RCC 7860 (cell line): Measurements from ENCODE around the gene MRPL43.

Source experiments
- DNase-seq: peaks from one replicate; pipeline ENCODE4 v3.0.0-alpha.2; 2015; ENCODE audit warnings: low spot score
- FAIRE-seq: peaks from 2 replicates; lab custom pipeline; 2012; peaks lifted over from hg19 to GRCh38; lab: Jason Lieb, UNC

Gene MRPL43

DNA sequence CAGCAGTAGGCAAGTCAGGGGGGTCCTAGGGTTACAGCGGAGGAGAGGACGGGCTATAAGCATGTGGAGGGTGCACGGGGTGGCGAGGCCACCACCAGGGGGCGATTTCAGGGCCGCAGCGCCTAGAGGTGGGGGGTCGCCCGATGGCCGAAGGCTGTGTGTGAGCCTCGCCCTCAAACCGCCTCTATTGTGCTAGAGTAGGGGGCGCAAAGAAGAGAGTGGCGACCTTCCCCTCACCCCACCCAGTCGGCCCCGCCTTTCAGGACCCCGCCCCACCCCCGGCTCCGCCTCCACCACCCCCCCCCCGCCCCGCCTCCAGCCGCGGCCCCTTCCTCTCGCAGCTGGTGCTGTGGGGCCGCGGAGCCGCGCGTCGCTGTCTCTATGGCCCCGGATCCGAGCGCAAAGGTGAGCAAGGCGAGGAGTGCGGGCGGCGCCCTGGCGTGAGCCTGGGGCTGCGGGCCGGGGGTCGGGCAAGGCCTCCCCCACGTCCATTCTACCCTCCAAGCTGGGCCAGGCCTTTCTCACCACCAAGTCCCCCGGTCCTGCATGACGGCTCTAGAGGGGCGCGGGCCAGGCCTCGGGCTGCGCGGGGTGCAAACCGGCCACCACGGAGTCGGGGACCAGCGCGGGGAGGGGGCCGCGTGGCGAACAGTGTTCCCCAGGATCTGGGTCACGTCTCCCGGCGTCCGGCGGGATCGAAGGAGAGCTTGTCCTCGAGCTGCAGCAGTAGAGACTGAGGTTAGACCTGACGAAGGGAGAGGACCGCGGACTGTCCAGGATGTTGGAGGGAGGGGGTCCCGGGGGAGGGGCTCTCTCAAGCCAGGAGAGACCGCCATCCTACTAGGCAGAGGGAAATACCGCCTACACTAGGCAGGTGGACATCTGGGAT is 17.9 kb downstream of the MRPL43 start, which contains the start of gene SEMA4G:
Gene SEMA4G, plus strand, starts transcription at position 318 of the 889 bp plus-strand sequence. CDS start 3,409 bp downstream, outside the sequence.
- FAIRE-seq, result no peak
- DNase-seq, result no peak

DNA sequence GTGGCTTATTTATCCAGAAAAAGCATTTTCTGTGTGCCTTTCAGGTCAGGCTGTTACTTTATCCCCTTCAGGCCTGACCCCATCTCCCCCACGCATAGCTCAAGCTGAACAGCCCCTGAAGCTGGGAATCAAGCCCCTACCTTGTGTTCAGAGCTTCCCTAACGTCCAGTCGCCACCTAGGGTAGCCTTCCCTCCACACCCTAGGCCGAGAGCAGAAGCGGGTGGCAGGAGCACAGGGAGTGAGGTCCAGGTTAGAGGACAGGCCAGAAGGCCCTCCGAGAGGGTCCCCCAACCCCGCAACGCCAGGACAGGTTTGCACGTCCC is 18.5 kb downstream of the MRPL43 start:
- no peak for DNase-seq
- no peak for FAIRE-seq

DNA sequence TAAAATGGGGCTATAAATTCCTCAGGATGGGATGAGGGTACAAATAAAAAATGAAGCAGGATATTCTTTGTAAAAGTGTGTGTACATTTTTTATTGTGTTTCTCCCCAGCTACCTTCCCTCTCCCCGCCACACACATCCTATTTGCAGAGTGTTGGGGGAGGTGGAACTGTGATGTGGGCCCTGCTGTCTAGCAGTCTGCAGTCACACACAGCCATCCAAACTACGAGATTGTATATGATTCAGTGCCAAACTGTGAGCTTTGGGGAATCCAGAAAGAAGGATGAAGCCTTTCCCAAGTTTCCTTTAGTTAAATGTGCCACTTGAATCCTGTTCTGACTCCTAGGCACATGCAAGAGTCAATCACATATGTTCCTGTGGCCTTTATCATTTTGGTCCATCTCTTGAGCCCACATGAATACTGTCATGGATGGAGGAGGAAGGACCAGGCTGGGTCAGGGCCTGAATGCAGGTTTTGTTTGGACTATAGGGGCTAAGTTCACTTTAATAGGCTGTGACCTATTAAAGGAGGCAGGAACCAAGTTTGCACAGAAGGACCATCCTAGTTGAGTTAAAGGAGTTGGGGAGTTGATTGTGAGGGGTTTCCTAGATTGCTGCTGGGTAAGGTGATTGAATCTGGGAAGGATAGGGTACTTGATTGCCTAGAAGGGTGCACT is 19.1 kb downstream of the MRPL43 start:
- no peak for DNase-seq
- FAIRE-seq, result no peak

DNA sequence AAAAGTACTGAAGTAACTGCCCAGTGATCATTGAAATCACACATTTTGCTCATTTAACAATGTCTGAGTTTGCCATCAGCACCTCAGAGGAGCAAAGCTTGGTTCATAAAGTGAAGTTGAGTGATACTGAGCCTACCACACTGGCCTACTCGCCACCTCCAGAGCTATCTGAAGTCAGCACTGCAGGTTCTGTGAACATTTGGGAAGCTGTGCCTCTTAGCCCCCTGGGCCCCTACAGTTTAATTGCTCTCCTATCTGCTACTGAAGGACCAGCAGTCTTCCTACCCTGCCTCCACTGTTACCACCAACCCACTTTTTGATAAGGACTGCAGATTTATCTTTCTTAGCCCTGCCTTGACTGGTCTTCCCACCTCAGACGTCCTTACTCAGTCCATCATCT is 20.0 kb downstream of the MRPL43 start:
- FAIRE-seq (no peak), DNase-seq (no peak)

DNA sequence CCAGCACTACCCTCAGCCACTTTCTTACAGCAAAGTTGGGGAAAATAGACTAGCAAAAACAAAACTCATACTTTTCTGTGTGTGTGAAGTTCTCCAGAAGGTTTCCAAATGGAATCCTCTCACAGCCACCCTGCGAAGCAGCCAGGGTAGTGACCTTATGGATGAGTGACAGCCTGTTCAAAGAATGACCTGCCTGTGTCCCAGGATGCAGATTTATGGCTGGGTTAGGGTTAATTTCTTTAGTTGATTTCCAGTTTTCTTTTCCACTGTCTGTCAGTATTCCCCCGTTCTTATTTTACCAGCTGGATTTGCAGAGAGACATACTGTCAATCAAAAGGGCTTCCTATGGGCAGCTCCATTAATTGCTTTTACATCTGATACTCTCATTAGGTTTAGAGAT is 20.4 kb downstream of the MRPL43 start:
- no peak for FAIRE-seq
- DNase-seq, result no peak

DNA sequence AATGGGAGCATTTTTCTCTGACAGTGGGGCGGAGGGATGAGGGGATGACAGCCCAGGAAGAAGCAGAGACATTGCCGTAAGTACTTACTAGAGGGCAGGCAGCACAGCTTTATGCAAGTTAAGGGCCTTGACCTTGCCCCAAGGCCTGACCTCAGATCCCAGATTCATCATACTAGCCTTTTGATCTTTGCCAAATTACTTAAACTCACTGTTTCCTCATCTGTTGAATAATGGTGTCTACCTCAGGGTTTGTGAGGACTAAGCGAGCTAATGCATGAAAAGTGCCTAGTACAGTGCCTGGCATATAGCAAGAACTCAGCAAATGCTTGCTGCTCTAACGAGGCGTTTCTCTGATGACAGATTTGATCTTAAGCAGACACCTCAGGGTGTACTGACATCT is 21.5 kb downstream of the MRPL43 start:
- FAIRE-seq (no peak), DNase-seq (no peak)

DNA sequence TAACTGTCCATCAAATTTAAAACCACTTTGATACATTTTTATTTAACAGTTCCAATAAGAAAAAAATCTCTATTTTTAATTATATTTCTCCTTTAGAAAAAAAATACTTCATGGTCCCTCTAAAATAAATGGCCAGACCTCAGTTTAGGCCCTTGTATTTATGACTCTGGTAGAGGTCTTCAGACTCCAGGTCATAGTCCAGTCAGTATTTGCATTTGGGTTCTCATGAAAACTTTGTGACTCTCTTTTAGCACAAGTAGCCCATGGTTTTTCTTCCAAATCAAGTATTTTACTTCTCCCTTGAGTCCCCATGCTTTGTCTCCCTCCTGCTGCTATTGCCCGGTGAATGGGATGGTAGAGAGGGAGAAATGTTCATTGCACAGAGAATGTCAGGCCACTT is 23.5 kb downstream of the MRPL43 start:
- no peak for DNase-seq
- no peak for FAIRE-seq

DNA sequence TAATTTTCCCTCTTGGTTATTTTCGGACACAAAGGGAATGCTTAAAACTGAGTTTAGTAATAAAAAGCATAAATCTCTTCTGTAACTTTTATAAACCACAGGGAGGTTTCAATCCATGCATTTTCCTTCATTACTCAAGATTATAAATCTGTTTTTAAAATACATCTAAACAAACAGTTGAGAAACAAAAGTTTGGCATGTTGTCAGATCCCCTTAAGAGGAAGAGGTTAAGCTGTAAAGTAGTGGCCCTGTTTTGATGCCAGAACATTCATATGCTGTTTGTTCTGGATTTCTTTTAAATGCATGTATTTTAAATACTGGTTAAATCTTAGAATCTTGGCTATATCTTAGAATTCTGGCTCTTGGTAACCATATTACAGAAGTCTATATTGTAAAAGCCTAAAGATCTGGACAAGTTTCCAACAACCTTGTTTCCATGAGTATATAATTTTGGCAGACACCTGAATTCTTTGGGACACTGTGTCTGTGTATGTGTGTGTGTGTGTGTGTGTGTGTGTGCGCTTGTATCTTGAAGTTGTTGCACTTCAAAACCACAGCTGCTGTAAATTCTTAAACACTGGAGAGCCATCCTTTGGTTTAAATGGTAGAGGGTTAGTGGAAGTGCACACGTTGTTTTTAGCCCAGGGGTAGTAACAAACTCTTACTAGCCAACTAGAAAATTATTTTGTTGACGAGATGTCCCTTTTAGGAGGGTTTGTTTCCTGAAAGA is 24.8 kb downstream of the MRPL43 start:
- DNase-seq (no peak), FAIRE-seq (no peak)

DNA sequence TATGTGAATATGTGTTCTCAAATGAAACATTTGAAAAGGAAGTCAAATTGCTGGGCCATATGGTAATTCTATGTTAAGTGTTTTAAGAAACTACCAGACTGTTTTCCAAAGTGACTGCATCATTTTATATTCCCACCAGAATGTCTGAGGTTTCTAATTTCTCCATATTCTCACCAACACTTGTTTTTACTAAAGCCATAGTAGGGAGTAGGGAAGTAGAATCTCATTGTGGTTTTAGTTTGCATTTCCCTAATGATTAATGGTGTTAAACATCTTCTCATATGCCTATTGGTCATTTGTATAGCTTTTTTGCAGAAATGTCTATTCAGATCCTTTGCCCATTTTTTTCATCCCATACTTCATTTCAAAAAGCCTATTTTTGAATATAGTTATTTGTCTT is 27.0 kb downstream of the MRPL43 start:
- no peak for FAIRE-seq

DNA sequence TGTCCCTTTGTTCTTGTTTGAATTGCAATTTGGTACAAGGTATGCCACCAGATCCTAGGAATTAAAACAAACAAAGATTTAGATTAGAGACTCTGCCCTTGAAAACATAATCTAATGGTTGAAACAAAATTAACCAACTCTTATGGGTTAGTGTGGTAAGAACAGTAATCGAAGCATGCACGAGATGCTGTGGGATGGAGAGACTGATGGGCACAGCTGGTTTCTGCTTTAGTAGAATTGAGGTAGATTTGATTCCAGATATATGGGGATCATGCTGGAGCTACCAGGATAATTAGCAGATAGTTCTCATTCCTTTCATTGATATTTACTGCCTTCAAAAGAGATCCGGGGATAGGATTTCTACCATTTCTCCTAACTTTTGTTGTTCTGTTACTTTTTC is 38.4 kb downstream of the MRPL43 start:
- FAIRE-seq, result no peak
- DNase-seq, result no peak

More for the DNA sequence above, 27.0 kb downstream of the MRPL43 start:
- no peak for DNase-seq

DNA sequence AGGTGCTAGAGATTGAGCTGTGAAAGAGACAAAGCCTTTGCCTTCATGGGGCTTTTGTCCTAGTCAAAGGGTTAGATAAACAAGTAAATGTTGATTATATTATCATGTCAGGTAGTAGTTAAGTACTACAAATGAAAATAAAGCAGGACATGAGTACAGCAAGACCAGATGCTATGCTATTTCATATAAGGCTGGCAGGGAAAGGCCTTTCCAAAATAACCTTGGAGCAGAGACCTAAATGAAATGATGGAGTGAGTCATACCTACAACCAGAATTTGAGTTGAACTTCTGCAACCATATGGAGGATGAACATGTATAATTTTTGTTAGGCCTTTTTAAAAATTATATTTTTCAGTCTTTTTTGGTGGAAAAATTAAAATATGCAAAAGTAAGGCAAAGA is 41.5 kb downstream of the MRPL43 start:
- FAIRE-seq, result no peak
- DNase-seq, result no peak

DNA sequence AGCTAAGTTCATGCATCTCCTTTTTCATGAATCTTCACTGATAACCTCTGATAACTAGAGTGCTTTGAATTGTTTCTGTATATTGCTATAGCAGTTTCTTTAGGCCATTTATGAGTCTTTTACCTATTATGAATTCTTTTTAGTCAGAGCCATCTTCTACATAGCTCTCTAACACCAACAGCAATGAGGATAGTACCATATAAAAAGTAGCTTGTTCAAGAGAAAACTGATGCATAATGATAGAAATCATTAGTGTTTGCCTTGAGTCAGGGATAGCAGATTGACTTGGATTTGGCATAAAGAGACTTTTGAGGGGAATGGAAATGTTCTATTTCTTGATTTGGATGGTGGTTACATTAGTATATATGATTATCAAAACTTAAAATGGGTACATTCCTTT is 43.8 kb downstream of the MRPL43 start:
- FAIRE-seq (no peak), DNase-seq (no peak)

DNA sequence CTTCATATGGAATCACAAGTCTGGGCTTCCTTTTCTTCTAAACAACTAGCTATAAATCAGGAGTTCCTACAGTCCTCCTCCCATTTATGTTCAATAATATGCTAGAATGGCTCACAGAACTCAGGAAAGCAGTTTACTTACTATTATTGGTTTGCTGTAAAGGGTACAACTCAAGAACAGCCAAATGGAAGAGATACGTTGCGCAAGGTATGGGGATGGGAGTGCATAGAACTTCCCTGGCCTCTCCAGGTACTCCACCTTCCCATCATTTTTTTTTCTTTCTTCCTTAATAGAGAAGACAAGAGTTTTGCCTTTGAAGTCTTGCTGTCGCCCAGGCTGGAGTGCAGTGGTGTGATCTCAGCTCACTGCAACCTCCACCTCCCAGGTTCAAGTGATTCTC is 45.1 kb downstream of the MRPL43 start:
- FAIRE-seq, result no peak
- no peak for DNase-seq

DNA sequence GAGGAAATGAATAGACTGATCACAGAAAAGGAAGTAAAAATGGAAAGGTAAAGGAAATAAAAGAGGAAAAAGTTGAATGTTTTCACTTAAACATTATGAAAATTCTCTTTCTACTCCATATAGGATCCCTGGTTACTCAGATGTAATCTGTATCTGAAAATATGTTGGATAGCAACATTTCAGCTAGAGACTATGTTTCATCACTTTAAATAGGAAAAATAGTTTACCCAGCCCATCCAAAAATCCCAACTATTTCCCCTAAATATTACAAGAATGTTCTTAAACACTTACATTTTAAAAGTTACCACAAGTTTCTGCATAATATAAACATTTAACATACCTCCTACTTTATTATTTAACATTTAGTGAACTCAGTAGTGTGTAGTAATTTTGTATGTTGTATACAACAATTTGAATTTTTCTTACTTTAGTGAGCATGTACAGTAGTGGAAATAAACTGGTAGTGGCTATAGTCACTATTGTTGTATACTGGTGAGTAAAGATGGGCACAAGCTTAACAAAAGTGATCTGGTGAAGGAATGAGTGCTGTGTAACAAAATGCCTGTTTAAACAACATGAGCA is 47.4 kb downstream of the MRPL43 start:
- no peak for DNase-seq
- FAIRE-seq, result no peak
